SK-N-SH treated with all-trans-retinoic acid at 6 μM for 48 hours (cell line): ENCODE measurements around the gene TBCE.

ENCODE experiments used
- ATAC-seq: fragments of 200-7000 bp; cut with Tn5 transposase; 3 replicates; pipeline ENCODE4 v1.9.1; 2020; ENCODE audit warnings: mild to moderate bottlenecking, moderate library complexity
- ARNTL ChIP-seq: fragments of 450-650 bp; formaldehyde crosslinking; IDR thresholded peaks from 2 replicates; pipeline ENCODE4 v1.5.0; 2020; ENCODE audit warnings: low read depth, mild to moderate bottlenecking, moderate library complexity, borderline replicate concordance
- BACH2 ChIP-seq: fragments of 250-450 bp; sonication (Bioruptor Pico); IDR thresholded peaks from 2 replicates; pipeline ENCODE4 v1.9.0; 2021; ENCODE audit warnings: mild to moderate bottlenecking, borderline replicate concordance
- CSDC2 ChIP-seq: fragments of 250-450 bp; sonication (Bioruptor Pico); IDR thresholded peaks from 2 replicates; pipeline ENCODE4 v1.5.0; 2020; ENCODE audit warnings: mild to moderate bottlenecking, moderate library complexity
- GLIS3 ChIP-seq: fragments of 250-450 bp; sonication (Bioruptor Pico); IDR thresholded peaks from 2 replicates; pipeline ENCODE4 v1.5.0; 2020; ENCODE audit warnings: mild to moderate bottlenecking, moderate library complexity
- OSR1 ChIP-seq: fragments of 250-450 bp; sonication (Bioruptor Pico); IDR thresholded peaks from 2 replicates; pipeline ENCODE4 v1.8.0; 2022; ENCODE audit warnings: moderate library complexity, mild to moderate bottlenecking, inconsistent platforms
- PATZ1 ChIP-seq: fragments of 250-450 bp; sonication (Bioruptor Pico); IDR thresholded peaks from 2 replicates; pipeline ENCODE4 v1.8.0; 2020; ENCODE audit warnings: mild to moderate bottlenecking, moderate library complexity, borderline replicate concordance
- PPARA ChIP-seq: fragments of 250-450 bp; sonication (Bioruptor Pico); IDR thresholded peaks from 2 replicates; pipeline ENCODE4 v1.5.0; 2020; ENCODE audit warnings: mild to moderate bottlenecking, borderline replicate concordance
- RARB ChIP-seq: fragments of 250-450 bp; sonication (Bioruptor Pico); IDR thresholded peaks from 2 replicates; pipeline ENCODE4 v1.8.0; 2021; ENCODE audit warnings: mild to moderate bottlenecking, moderate library complexity
- SNAI2 ChIP-seq: fragments of 250-450 bp; sonication (Bioruptor Pico); IDR thresholded peaks from 2 replicates; pipeline ENCODE4 v1.5.0; 2020; ENCODE audit warnings: mild to moderate bottlenecking, moderate library complexity
- TOX ChIP-seq: fragments of 250-450 bp; sonication (Bioruptor Pico); IDR thresholded peaks from 2 replicates; pipeline ENCODE4 v1.8.0; 2021; ENCODE audit warnings: mild to moderate bottlenecking, moderate library complexity, borderline replicate concordance
- TSHZ2 ChIP-seq: fragments of 250-450 bp; sonication (Bioruptor Pico); IDR thresholded peaks from 2 replicates; pipeline ENCODE4 v1.5.0; 2020; ENCODE audit warnings: mild to moderate bottlenecking, moderate library complexity
- ZC3H10 ChIP-seq: fragments of 250-450 bp; sonication (Bioruptor Pico); IDR thresholded peaks from 2 replicates; pipeline ENCODE4 v1.5.1; 2021; ENCODE audit warnings: mild to moderate bottlenecking, moderate library complexity
- ZFP3 ChIP-seq: fragments of 250-450 bp; sonication (Bioruptor Pico); IDR thresholded peaks from 2 replicates; pipeline ENCODE4 v1.5.0; 2020; ENCODE audit warnings: mild to moderate bottlenecking, moderate library complexity
- ZFP30 ChIP-seq: fragments of 450-650 bp; formaldehyde crosslinking; IDR thresholded peaks from 2 replicates; pipeline ENCODE4 v1.5.0; 2022; ENCODE audit warnings: mild to moderate bottlenecking, moderate library complexity
- ZNF565 ChIP-seq: fragments of 450-650 bp; formaldehyde crosslinking; conservative IDR thresholded peaks from 2 replicates; pipeline ENCODE4 v1.5.0; 2020; ENCODE audit warnings: low read depth, mild to moderate bottlenecking, moderate library complexity
- ZNF70 ChIP-seq: fragments of 450-650 bp; formaldehyde crosslinking; IDR thresholded peaks from 2 replicates; pipeline ENCODE4 v1.5.0; 2020; ENCODE audit warnings: mild to moderate bottlenecking, moderate library complexity

Gene TBCE

GRCh38 chr1:235500971-235501540 lies 133.8 kb downstream of the TBCE start:
- no peak for ATAC-seq
- TF ChIP-seq ARNTL (CRISPR knock-in tag) (no peak), BACH2 (no peak), SNAI2 (CRISPR knock-in tag) (no peak), ZFP30 (CRISPR knock-in tag) (no peak), ZFP3 (no peak), RARB (CRISPR knock-in tag) (no peak), CSDC2 (CRISPR knock-in tag) (no peak), OSR1 (CRISPR knock-in tag) (no peak), PPARA (CRISPR knock-in tag) (no peak), ZC3H10 (CRISPR knock-in tag) (no peak), ZNF70 (no peak), TOX (CRISPR knock-in tag) (no peak), TSHZ2 (CRISPR knock-in tag) (no peak), PATZ1 (CRISPR knock-in tag) (no peak), ZNF565 (CRISPR knock-in tag) (no peak), GLIS3 (CRISPR knock-in tag) (no peak)
